Type B pancreatic cell (in vitro differentiated cells): Measurements from ENCODE around the gene USP33. TPM values are rescaled to one million over a fixed set of nuclear protein-coding genes. Genes with fewer than 3 reads are reported as not detected.

Source experiments
- DNase-seq: peaks from one replicate; pipeline ENCODE4 v3.0.0; 2021; ENCODE audit warnings: mixed read lengths; ENCODE audit not compliant: unreplicated experiment; ENCODE audit errors: extremely low spot score
- H3K27ac Mint-ChIP-seq: 2 replicates; pipeline ENCODE4 v1.8.0; 2021; ENCODE audit warnings: mild to moderate bottlenecking, mixed read lengths
- H3K27me3 Mint-ChIP-seq: 2 replicates; pipeline ENCODE4 v1.8.0; 2021; ENCODE audit warnings: mixed read lengths
- H3K36me3 Mint-ChIP-seq: 2 replicates; pipeline ENCODE4 v1.8.0; 2021; ENCODE audit warnings: mixed read lengths
- H3K4me1 Mint-ChIP-seq: one replicate; pipeline ENCODE4 v1.8.0; 2021; ENCODE audit warnings: mixed read lengths; ENCODE audit not compliant: unreplicated experiment
- H3K4me3 Mint-ChIP-seq: 2 replicates; pipeline ENCODE4 v1.8.0; 2021; ENCODE audit warnings: mild to moderate bottlenecking, mixed read lengths
- H3K9me3 Mint-ChIP-seq: 2 replicates; pipeline ENCODE4 v1.8.0; 2021; ENCODE audit warnings: mixed read lengths
- CTCF ChIP-seq: fragments of 200-600 bp; sonication (generic); conservative IDR thresholded peaks from 2 replicates; pipeline ENCODE4 v1.5.0; 2021; ENCODE audit warnings: antibody characterized with exemption, mild to moderate bottlenecking
- total RNA-seq: library from RNA; stranded (reverse); gene quantifications from 2 replicates; pipeline ENCODE4 v1.2.1, GENCODE V29; 2021; ENCODE audit warnings: low replicate concordance

Gene USP33
- total RNA-seq, 1 donor from 2014 or later, result 66.3 TPM

DNA sequence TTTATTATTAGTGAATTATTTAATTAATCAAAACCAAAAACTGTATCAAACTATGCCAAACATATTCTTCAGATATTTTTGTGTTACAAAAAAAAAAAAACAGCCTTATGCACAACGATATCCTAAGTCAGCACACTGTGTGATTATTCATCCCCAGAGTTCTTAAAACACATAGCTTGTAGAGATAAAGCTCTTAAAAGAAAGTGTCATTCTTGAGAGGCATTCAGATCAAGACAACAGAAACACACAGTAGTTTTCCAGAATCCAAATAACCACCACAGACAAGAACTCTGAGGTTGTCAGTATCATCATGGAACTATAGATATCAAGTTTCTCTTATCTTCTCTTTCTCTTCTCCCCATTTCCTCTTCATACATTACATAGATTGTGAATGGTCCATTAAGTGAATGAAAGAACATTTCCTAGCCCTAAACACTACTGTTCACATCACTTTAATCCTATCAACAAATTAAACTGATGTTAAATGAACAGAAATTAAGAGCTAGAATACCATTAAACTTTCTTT is 90.7 kb downstream of the USP33 start:
- peaks cover 25% of the 10 kb centered on the region for H3K4me1 Mint-ChIP-seq
- no peaks in the 10 kb centered on the region for H3K27me3 Mint-ChIP-seq
- no peak for DNase-seq
- H3K36me3 Mint-ChIP-seq, result peaks cover 9% of the 10 kb centered on the region
- no peaks in the 10 kb centered on the region for H3K9me3 Mint-ChIP-seq
- no peak overlapping the region for H3K4me3 Mint-ChIP-seq
- no peak overlapping the region for H3K27ac Mint-ChIP-seq
- no peak for TF ChIP-seq CTCF

DNA sequence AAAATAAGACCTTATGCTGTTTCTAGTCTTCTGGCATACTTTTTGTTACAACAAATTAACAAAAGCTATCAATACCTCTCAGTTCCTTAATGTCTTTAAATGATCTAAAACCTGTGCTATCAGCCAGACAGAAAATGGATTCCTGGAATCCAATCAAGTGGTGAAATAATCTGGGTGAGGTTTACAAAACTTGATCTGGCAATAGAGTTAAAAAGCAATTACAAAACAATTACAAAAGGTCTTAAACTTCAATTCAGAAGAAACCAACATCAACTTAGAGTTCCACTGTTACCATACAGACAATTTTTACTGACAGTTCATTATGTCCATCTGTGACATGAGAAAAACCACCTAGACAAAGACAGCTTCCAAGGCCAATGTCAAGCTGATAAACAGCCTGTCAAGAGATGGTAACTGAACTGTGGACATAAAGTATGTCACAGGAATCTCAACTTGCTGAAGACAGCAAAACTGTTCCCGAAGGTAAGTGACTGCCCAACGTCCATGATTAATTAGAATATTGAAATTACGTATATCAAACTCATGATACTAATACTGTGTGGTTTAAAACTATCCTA is 94.6 kb downstream of the USP33 start:
- peaks cover 10% of the 10 kb centered on the region for H3K4me1 Mint-ChIP-seq
- no peak overlapping the region for H3K4me3 Mint-ChIP-seq
- DNase-seq, result no peak
- no peak for TF ChIP-seq CTCF
- peaks cover 19% of the 10 kb centered on the region for H3K36me3 Mint-ChIP-seq
- no peak overlapping the region for H3K27ac Mint-ChIP-seq
- H3K9me3 Mint-ChIP-seq, result no peaks in the 10 kb centered on the region
- no peaks in the 10 kb centered on the region for H3K27me3 Mint-ChIP-seq

DNA sequence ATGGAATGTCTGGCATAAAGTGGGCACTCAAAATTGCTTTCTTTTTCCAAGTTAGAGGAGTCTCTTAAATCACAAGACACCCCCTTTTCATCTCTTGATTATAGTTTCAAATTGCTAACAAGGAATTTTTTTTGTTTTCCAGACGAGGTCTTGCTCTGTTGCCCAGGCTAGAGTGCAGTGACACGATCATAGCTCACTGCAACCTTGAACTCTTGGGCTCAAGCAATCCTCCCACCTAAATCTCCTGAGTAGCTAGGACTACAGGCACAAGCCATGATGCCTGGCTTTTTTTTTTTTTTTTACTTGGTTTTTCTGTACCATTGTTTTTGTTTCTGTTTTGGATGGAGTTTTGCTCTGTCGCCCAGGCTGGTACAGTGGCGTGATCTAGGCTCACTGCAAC is 98.0 kb downstream of the USP33 start:
- no peak for TF ChIP-seq CTCF
- no peak for DNase-seq
- H3K9me3 Mint-ChIP-seq, result no peaks in the 10 kb centered on the region
- H3K36me3 Mint-ChIP-seq, result peaks cover 19% of the 10 kb centered on the region
- H3K4me1 Mint-ChIP-seq, result peaks cover 6% of the 10 kb centered on the region
- H3K4me3 Mint-ChIP-seq, result no peak overlapping the region
- H3K27ac Mint-ChIP-seq, result no peak overlapping the region
- H3K27me3 Mint-ChIP-seq, result no peaks in the 10 kb centered on the region

- Mint-ChIP-seq H3K9me3 (no peaks in the 10 kb centered on the region), H3K4me3 (no peak overlapping the region), H3K36me3 (peaks cover 24% of the 10 kb centered on the region), H3K27ac (no peak overlapping the region), H3K27me3 (no peaks in the 10 kb centered on the region), H3K4me1 (peaks cover 4% of the 10 kb centered on the region)
- TF ChIP-seq CTCF, result no peak
- DNase-seq, result no peak
These were observed 99.6 kb downstream of the USP33 start for GRCh38 chr1:77659879-77660593.

DNA sequence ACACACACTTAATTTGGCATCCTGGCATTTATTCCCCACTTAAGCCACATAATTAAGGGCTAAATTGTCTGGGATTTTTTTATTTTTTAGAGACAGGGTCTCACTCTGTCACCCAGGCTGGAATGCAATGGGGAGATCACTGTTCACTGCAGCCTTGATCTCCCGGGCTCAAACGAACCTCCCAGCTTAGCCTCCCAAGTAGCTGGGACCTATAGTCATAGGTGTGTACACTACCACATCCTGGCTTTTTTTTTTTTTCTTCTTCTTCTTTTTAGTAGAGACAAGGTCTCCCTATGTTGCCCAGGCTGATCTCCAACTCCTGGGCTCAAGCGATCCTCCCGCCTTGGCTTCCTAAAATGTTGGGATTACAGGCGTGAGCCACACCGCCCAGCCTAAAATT is 101.4 kb downstream of the USP33 start:
- Mint-ChIP-seq H3K9me3 (no peaks in the 10 kb centered on the region), H3K27ac (no peak overlapping the region), H3K4me3 (no peak overlapping the region)

More for the DNA sequence above, 101.4 kb downstream of the USP33 start:
- H3K27me3 Mint-ChIP-seq, result no peaks in the 10 kb centered on the region
- peaks cover 18% of the 10 kb centered on the region for H3K36me3 Mint-ChIP-seq
- no peak for DNase-seq
- no peak for TF ChIP-seq CTCF
- H3K4me1 Mint-ChIP-seq, result no peaks in the 10 kb centered on the region
